Activated CD8-positive, alpha-beta memory T cell treated with anti-CD3 and anti-CD28 coated beads for 1 hour (primary cell): ENCODE data around the gene NOM1.

Experiments
- DNase-seq, 2 donors: peaks; one replicate each; pipeline ENCODE4 v3.0.0-alpha.2; 2020; ENCODE audit warnings: low read depth in 1 of 2; ENCODE audit errors: extremely low read depth in 1 of 2

NOM1 gene

DNA sequence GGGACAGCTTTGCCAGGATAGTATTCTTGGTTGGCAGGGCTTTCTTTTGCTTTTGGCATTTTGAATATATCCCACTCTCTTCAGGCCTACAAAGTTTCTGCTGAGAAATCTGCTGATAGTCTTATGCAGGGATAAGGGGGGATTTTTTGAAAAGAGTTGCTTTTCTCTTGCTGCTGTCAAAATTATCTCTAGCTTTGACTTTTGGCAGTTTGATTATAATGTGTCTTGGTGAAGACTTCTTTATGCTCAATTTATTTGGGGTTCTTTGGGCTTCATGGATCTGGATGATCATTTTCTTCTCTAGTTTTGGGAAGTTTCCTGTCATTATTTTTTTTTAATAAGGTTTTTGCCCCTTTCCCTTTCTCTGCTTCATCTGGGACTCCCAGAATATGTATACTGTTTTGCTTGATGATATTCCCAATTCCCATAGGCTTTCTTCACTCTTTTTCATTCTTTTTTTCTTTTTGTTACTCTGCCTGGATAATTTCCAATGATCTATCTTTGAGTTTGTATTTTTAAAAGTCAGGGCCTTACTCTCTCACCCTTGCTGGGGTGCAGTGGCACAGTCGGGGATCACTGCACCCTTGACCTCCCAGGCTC, 29.6 kb downstream of the NOM1 start:
- DNase-seq: no peak

GRCh38 chr7:156979711-156980110, 30.2 kb downstream of the NOM1 start:
- DNase-seq: no peak

DNA sequence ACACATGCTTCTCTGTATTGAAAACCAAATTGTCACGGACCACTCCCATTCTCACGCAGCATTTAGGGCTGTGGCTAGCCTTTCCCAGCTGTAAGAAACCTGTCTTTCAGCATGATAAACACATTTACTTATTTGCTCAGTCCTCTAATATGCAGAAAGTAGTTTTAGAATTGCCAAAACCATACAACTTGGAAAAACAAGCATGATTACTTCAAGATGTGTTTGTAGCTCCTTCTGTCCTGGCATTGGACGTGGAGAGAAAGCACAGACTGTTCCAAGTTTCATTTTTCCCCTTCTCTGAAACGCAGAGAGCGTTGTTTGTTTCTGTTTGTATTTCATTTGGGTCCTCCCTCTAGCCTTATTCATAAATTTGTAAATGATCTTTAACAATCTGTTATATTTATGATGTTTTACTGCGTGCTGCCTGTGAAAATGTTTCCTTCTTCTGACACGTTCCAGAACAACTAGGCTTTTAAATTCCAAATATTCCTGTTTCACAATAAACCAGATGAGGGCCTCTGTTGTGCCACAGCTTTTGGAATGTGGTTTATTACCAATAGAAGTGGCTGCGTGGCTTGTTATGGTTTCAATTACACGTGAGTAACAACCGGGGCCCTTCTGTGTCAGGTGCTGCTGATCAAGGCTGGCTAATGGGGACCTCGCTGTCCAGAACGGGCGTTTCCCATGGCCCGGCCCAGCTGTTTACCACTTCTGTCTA, 34.8 kb downstream of the NOM1 start:
- no peak for DNase-seq

GRCh38 chr7:156985101-156985992, 35.8 kb downstream of the NOM1 start:
- no peak for DNase-seq

- no peak for DNase-seq
Measured at GRCh38 chr7:156986378-156986777, 36.9 kb downstream of the NOM1 start.

GRCh38 chr7:156988343-156989185, 39.1 kb downstream of the NOM1 start:
- no peak for DNase-seq

DNA sequence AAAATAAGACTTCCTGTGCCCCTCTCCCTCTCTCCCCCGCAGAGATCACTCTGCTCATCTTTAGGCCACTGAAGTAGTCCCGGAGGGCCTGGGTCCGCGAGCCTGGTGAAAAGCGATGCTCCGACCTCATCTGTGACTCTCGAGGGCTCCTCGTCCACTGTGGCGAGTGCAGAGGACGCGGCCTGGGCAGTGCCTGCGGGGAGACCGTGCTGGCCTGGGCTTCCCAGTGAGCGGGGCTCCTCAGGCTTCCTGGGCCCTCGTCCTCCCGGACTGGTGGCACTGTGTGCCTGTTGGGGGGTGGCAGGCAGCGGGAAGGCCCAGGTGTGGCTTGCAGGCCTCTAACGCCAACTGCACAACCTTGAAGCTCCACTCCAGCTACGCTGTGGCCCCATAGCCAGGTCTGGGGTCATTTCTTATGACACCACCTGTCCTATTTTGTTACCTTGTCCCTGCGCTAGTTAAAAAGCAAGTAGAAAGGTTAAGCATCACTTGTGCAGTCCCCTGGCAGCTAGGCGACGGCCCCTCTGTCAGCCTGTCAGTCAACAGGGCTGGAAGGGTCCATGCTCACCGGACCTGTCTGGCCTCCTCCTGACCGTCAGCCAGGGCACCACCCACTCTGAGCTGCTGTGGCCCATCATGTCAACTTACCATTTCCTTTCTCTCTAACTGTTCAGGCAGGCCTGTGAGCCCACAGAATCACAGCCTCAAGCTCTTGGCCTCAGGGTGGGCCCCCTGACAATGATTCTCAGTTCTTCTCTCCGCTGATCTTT, 40.4 kb downstream of the NOM1 start:
- no peak for DNase-seq

GRCh38 chr7:156993021-156993924, 43.8 kb downstream of the NOM1 start:
- no peak for DNase-seq

GRCh38 chr7:156993925-156994235, 44.4 kb downstream of the NOM1 start:
- DNase-seq: no peak

GRCh38 chr7:156994417-156994816, 44.9 kb downstream of the NOM1 start:
- DNase-seq: no peak

- no peak for DNase-seq
Measured at GRCh38 chr7:156998988-156999957, 49.8 kb downstream of the NOM1 start.

DNA sequence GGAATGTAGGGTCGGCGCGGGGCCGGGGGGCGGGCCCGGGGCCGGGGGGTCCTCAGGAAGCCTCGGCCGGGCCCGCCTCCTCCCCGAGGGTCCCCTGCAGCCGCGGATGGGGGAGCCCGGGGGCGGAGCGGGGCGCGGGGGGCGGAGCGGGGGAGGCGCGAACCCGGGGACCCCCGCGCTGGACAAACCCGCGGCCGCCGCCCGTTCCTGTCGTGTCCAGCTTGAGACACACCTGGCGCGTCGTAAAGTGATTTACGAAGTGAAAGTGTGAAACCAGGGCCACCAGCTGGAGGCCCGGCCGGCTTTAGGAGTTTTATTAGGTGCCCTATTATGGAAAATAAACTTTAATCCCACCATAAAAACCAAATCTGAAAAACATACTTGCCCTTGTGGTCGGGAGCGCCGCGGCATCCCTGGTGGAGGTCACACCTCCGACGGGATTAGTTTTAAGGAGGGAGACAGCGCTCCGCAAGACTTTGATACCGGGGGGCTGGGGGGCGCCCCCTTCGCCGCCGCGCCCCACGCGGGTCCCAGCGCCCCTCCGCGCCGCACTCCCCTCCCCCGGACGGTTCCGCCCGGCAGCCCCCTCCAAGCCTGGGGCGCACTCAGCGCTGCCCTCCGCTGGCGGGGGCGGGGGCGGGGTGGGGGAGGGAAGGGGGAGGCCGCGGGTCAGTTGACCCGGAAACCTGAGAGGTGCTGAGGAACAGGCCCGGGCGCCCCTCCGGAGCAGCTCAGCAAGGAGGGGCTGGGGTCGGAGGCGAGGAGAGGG, 50.6 kb downstream of the NOM1 start:
- DNase-seq: no peak

- DNase-seq: no peak
Measured at GRCh38 chr7:157000741-157001653, 51.5 kb downstream of the NOM1 start.

GRCh38 chr7:157001920-157002818, 52.7 kb downstream of the NOM1 start:
- no peak for DNase-seq

- DNase-seq: no peak
Measured at GRCh38 chr7:157002819-157003421, 53.4 kb downstream of the NOM1 start.
